Cortex of kidney (tissue), 1 donor: ENCODE data around the gene CAV2.

Source experiments
- DNase-seq: peaks from one replicate; lab custom pipeline; 2025; lab: John Stamatoyannopoulos, UW

The CAV2 gene

DNA sequence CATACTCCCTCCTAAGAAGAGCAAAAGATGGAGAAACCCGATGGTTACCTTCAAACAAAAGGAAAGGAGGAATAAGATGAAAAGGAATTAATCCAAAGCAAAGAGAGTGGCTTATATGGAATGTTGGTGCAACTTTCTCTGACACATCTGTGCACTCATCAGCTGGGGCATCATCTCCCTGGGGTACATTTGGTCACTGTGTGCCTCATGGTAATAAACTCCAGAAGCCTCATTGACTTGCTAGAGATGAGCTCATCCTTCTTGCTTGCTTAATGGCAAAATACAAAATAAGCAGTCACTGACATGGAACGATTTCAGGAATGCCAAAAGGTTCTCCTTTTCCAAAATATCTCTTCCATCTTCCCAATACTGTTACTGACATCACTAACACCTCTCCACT lies 47.8 kb downstream of the CAV2 start:
- DNase-seq = no peak

DNA sequence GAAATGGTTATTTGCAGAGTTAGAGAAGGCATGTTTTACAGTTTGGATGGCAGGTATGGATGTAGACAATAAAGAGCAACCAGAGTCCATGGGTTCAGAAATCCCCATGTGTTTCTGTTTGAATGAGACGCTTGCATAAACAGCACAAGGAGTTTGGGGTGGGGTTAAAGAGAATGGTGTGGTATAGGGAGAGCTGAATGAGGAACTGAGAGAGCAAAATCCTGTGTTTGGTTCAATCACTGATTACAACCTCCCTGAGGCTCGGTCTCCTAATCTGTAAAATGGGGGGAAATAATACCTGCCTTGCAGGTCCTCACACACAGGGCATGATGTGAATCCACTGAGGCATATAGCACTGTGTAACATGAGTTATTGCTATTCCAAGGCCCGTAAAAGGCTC lies 49.0 kb downstream of the CAV2 start:
- no peak for DNase-seq

DNA sequence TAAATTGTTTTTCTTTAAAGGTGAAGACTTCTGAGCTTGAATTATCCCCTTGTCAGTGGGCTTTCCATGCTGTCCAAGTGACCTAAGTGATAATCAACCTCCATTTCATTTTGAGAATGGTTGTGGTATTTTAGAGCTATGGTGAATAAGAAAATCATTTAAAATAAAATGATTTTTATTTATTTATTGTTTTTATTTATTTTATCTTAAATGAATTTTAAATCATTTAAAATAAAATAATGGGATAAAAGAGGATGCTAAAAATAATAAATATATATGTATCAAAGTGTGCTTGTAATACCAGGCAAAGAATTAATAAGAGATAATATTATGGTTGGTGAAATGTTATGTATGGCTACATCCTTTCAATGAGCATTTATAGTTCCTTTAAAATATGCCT lies 49.8 kb downstream of the CAV2 start:
- no peak for DNase-seq

DNA sequence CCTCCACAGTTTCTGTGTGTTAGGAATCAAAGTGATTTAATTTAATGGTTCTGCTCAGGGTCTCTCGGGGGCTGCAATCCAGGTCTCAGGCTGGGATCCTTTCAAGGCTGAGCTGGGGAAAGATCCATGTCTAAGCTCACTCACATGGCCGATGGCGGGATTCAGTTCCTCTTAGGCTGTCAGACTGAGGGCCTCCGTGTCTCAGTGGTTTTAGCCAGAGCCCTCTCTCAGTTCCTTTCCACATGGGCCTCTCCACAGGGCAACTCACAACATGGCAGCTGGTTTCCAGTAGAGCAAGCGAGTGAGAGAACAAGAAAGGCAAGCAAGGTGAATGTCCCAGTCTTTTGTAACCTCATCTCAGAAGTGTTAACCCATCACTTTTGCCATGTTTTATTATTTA lies 52.2 kb downstream of the CAV2 start:
- DNase-seq = no peak

DNA sequence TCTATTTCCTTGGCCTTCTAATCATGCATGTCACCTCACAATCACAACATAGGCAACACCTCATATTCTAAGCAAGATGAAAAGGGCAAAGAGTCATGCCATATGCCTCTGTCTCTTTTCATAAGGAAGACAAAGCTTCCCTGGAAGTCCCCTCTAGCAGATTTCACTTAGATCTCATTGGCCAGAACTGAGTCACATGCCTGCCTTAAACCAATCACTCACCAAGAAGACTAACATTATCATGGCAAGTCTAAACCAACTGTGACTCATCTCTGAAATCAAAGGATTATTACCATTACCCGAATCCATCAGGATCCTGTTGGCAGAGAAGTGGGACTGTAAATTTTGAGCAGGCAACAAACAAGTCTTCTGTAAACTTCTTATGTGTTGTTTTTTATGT lies 53.1 kb downstream of the CAV2 start:
- no peak for DNase-seq

DNA sequence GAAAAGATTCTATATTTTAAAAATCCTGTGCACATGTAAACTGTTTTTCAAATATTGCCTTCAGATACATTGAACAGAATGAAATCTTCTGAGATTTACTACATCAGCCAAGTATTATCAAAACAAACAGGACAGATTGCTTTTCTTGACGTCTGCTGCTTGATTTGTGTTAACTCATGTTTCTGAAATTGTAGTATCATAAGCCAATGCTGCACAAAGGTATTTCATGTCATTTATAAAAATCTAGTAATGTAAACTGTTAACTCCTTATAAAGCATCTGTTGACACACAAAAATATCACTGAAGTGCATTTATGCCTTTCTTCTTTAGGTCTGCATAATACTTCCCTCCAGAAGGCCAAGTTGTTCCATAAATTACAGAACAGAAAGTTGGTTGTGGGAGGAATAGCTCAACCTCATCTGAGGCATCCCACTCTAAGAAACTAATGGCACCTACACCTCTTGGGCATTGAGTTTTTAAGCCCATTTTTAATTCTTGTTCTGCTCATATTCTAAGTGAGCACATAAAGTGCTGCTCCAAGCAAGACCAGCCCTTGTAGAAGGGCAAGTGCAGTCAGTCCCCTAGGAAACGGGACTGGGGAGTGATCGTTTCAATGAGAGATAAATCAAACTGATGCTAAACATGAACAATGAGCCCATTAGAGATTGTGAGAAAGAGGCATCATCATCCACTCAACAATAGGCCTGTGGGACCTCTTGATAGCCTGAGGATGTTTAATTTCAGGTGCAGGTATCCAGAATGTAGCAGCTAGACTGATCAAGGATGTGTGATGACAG lies 53.8 kb downstream of the CAV2 start:
- no peak for DNase-seq

DNA sequence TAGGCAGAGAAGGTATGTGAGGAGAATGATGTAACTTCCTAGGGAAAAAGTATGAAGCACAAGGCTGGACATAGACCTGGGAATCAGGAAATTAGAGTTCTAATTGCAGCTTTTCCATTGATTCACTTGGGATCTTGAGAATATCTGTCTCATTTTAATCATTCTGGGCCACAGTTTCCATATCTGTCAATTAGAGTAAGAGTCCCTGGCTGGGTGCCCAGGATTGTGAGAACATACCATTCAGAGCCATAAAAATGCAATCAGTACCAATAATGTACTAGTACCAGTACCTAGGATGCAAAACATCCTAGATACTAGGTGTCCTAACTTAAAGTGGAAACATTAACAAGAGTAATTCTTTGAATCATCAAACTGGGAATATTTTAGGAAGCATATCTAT lies 54.9 kb downstream of the CAV2 start:
- no peak for DNase-seq

DNA sequence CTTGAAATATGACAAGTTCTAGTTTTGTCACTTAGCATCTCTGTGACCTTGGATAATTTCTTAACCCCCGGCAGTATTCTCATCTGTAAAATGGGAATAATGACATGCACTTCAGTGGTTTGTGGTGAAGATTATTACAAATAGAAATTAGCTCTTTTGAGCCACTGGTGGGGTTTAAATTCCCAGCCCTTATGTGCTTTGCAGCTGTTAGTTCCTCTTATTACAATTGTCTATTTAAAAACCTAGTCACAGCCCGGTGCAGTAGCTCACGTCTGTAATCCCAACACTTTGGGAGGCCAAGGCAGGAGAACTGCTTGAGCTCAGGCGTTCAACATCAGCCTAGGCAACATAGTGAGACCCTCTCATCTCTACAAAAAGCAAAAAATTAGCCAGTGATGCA lies 55.4 kb downstream of the CAV2 start:
- DNase-seq = no peak

DNA sequence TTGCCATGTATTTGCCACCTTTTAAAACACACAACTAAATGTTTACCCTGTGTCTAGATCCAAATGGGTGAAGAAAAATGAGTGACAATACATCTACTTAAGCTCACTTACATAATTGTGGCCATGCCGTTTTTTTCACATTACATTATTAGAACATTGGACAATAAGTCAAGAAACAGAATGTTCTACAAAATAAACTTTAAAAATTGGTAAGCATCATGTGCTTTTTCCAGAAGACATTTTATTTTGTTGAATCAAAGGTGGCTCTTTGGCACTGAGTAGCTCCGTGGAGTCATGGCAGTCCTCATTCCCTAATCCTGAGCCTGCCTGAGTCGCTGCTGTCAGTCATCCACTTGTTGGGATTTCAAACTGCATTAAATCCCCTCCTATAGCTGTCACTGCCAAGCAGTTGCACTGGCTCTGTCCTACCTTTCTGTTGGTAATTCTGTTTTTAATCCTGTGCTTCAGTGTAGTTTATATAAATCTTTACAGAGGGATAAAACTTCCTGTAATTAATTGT lies 57.6 kb downstream of the CAV2 start:
- no peak for DNase-seq

DNA sequence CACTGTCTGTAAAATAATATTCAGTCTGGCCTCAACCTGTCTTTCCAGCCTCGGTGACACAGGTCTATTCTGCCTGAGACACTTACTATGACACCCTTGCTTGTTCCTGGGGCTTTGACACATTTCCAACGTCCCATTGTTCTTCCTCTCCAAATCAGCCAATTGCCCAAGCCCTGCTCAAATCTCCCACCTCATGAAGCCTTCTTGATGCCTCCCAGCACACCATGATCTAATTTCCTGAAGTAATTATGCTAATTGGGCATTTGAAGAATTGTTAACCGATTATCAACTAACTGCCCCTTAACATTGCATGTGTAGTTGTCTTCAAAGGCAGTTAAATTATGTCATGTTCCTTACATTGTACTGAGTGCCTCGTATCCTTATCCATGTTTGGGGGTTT lies 58.4 kb downstream of the CAV2 start:
- no peak for DNase-seq
